ENCODE results near the gene ARHGAP10.

GRCh38 chr4:147942729-147943128 lies 210.8 kb downstream of the ARHGAP10 start:
- TF ChIP-seq, protein P1, sequence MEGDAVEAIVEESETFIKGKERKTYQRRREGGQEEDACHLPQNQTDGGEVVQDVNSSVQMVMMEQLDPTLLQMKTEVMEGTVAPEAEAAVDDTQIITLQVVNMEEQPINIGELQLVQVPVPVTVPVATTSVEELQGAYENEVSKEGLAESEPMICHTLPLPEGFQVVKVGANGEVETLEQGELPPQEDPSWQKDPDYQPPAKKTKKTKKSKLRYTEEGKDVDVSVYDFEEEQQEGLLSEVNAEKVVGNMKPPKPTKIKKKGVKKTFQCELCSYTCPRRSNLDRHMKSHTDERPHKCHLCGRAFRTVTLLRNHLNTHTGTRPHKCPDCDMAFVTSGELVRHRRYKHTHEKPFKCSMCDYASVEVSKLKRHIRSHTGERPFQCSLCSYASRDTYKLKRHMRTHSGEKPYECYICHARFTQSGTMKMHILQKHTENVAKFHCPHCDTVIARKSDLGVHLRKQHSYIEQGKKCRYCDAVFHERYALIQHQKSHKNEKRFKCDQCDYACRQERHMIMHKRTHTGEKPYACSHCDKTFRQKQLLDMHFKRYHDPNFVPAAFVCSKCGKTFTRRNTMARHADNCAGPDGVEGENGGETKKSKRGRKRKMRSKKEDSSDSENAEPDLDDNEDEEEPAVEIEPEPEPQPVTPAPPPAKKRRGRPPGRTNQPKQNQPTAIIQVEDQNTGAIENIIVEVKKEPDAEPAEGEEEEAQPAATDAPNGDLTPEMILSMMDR (IDR thresholded peaks at IDR 0.05; ENCODE audit: insufficient read depth, low read depth, low read length): no peak
- no peak for TF ChIP-seq EZH2 (IDR thresholded peaks at IDR 0.05; ENCODE audit: insufficient read depth, low read length)

All from astrocyte (in vitro differentiated cells and primary cell).